WI38 (cell line): ENCODE results near the gene SPTB.

Experiments used
- H3K4me3 ChIP-seq: 2 replicates; pipeline ENCODE4 v1.5.1; 2011; ENCODE audit warnings: low read depth, mild to moderate bottlenecking, control low read depth, low read length
- CTCF ChIP-seq: IDR thresholded peaks from 2 replicates; pipeline ENCODE4 v1.5.1; 2012; ENCODE audit warnings: low read depth, mild to moderate bottlenecking, control low read depth, low read length

SPTB gene

GRCh38 chr14:64719601-64720000 lies 160.1 kb downstream of the SPTB start:
- TF ChIP-seq CTCF, result no peak
- no peak overlapping the region for H3K4me3 ChIP-seq

GRCh38 chr14:64718762-64719161 lies 160.9 kb downstream of the SPTB start:
- no peak for TF ChIP-seq CTCF
- H3K4me3 ChIP-seq, result no peak overlapping the region

GRCh38 chr14:64717870-64718269 lies 161.8 kb downstream of the SPTB start:
- no peak overlapping the region for H3K4me3 ChIP-seq
- no peak for TF ChIP-seq CTCF

GRCh38 chr14:64715628-64716412 lies 163.9 kb downstream of the SPTB start:
- TF ChIP-seq CTCF, result no peak
- H3K4me3 ChIP-seq, result no peak overlapping the region

GRCh38 chr14:64715146-64715627 lies 164.5 kb downstream of the SPTB start:
- TF ChIP-seq CTCF, result no peak
- H3K4me3 ChIP-seq, result no peak overlapping the region

GRCh38 chr14:64714432-64715025 lies 165.2 kb downstream of the SPTB start:
- H3K4me3 ChIP-seq, result no peak overlapping the region
- no peak for TF ChIP-seq CTCF

GRCh38 chr14:64713677-64714076 lies 166.0 kb downstream of the SPTB start:
- H3K4me3 ChIP-seq, result no peak overlapping the region
- TF ChIP-seq CTCF, result no peak
